Urothelium cell line (cell line): Measurements from ENCODE around the gene TSTD1.
"Not testable (repeated sequence)": the region's sequence is repeated elsewhere in the genome, so short reads cannot be mapped to it uniquely, and the experiment has no call there.

ENCODE experiments used
- DNase-seq: peaks from one replicate; pipeline ENCODE4 v3.0.0; 2011; ENCODE audit warnings: low spot score, mixed read lengths
- FAIRE-seq: peaks from 2 replicates; lab custom pipeline; 2011; peaks lifted over from hg19 to GRCh38; lab: Jason Lieb, UNC

Gene TSTD1

DNA sequence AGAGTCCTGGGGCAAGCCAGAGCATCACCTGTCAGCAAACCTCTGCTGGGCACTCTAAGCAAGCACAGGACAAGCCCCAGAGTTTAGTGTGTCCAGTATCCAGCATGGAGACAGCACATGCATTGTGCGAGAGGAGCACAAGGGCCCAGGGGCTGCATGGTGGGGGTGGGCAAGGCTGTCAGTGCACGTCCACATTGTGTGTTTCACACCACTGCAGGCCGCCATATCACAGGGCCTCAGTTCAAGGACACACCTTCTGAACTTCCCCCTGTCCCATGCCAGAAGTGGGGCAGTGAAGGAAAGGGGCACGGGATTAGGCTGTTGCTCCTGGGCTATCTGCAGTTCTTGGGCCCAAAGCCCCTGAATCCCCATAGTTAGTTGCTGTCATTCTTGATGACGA is 782 bp upstream of the TSTD1 start:
- no peak for FAIRE-seq
- DNase-seq = no peak

DNA sequence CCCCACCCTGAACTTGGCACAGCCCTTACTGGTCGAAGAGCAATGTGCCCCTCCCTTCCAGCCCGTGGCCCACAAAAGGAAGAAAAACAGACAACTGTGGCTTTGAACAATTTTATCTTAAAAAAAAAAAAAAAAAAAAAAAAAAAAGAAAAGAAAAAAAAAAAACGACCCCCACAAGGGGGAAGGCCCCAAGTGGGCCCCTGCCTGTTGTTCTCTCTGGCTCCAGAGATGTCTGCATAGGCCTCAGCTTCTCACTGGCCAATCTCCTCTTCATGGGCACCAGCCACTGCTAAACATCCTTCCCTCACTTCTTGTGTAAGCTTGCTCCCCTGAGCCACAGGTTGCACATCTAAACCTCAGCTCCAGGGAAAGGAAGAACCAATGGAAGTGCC is 386 bp upstream of the TSTD1 start:
- no peak for DNase-seq
- FAIRE-seq = no peak

DNA sequence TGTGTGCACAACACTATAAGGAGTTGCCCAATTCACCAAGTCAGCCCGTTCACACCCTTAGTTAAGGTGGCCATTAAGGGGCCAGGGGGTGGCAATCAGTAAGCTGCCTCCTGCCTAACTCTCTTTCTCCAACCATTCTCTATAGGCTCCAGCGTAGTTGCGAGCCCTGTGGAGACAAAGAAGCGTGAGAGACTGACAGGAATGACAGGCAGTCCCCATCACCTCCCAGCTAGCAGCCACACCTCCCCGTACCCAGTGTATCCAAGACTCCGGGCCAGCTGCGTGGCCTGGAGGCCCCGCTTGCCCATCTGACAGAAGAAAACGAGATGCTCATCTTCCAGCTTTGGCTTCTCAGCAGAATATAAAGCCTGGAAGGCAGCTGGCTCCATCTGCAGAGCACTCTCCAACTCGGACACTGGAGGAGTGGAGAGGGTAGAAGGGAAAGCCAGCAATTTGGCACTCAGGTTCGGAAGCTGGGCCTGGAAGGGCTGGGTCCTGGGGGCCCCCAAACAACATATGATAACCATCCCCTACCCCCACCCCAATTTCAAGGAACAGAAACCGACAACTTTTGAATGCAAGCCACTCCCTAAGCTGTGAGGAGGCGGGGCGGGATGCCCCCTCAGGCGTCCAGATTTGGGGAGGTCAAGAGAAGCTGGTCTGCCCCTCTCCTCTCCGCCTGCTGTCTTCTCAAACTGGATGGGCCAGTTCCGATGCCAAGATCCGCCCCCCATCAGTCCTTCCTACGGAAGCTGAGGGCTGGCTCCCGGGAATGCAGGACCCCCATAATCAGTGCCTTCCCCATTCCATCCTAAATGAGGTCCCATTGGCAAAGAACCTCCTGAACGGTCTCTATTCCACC is 872 bp downstream of the TSTD1 start:
- no peak for DNase-seq

DNA sequence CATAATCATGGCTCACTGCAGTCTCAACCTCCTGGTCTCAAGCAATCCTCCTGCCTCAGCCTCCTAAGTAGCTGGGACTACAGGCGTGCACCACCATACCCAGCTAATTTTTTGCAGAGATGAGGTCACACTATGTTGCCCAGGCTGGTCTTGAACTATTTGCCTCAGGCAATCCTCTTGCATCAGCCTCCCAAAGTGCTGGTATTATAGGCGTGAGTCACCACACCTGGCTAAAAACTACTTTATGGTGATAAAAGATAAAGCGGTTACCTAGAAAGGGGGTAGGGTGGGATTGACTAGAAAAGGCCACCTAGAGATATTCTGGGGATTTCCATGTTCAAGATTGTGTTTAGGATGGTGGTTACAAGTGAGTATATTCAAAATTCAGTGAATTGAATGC is 5.0 kb downstream of the TSTD1 start:
- no peak for FAIRE-seq
- no peak for DNase-seq

More for the DNA sequence above, 872 bp downstream of the TSTD1 start:
- no peak for FAIRE-seq

DNA sequence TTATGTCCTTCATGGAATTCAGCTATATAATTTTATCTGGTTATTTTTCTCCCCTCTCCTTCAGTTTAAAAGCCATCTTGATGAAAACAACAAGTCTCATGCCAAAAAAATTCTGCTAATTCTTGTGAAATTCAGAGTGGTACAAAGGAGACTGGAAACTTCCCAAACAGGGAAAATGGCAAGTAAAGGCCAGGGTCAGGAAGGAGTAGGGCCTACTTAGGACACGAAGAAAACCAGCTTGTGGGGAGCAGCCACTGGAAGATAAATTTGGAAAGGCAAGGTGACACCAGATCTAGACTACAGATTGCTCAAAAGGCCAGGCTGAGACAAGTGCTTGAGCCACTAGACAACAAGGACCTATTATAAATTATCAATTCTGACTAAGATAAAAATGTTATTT is 6.4 kb downstream of the TSTD1 start:
- FAIRE-seq (no peak), DNase-seq (no peak)

DNA sequence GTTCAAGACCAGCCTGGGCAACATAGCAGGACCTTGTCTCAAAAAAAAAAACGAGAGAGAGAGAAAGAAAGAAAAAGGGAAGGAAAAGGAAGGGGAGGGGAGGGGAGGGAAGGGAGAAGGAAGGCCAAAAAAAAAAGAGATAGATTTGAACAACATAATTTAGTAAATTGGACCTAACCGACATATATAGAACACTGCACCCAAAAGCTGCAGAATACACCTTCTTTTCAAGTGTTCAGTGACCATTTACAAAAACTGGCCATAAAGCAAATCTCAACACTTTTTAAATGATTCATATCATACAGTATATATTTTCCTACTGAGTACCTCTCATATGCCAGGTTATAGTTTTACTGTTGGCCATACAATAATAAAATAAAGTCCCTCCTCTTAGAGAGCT is 6.9 kb downstream of the TSTD1 start:
- no peak for FAIRE-seq

DNA sequence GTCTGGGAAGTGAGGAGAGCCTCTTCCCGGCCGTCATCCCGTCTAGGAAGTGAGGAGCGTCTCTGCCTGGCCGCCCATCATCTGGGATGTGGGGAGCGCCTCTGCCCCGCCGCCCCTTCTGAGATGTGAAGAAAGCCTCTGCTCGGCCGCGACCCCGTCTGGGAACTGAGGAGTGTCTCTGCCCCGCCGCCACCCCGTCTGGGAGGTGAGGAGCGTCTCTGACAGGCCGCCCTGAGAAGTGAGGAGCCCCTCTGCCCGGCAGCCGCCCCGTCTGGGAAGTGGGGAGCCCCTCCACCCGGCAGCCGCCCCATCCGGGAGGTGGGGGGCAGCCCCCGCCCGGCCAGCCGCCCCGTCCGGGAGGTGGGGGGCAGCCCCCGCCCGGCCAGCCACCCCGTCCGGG is 9.3 kb downstream of the TSTD1 start:
- not testable (repeated sequence) for FAIRE-seq, DNase-seq

More for the DNA sequence above, 6.9 kb downstream of the TSTD1 start:
- no peak for DNase-seq

DNA sequence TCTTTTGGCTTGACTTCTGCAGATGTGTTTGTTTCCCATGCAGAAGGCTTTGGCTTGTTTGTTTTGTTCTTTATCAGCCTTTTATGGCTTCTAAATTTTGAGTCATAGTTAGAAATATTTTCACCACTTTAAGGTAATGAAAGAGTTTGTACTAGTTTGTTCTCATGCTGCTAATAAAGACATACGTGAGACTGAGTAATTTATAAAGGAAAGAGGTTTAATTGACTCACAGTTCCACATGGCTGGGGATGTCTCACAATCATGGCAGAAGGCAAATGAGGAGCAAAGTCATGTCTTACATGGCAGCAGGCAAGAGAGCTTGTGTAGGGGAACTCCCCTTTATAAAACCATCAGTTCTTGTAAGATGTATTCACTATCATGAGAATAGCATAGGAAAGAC is 11.8 kb downstream of the TSTD1 start:
- DNase-seq, FAIRE-seq: not testable (repeated sequence)

DNA sequence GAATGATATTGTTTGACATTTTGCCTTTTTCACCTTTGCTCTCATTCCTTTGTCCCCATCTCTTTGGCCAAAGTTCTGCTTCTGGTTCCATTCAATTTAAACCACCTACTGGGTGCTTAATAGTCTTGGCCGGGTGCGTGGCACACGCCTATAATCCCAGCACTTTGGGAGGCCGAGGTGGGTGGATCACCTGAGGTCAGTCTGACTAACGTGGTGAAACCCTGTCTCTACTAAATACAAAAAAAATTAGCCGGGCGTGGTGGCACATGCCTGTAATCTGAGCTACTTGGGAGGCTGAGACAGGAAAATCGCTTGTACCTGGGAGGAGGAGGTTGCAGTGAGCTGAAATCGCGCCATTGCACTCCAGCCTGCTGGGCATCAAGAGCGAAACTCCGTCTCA is 16.3 kb downstream of the TSTD1 start:
- not testable (repeated sequence) for DNase-seq, FAIRE-seq

DNA sequence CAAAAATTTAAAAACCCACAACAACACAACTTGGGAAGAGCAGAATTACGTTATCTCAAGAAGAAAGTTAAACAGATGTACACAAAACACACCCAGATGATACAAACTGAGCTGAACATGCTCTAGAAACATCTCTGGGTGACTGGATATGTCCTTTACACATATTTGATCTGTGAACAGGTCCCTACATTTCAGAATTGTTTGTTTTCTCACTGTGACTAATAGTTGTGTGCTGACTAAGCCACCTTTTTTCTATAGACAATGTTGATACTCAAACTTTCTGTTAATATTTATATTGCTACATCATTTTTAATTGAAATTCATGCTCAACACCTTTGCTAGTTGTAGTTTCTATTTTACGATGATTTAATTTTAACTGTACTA is 16.8 kb downstream of the TSTD1 start:
- no peak for DNase-seq
- no peak for FAIRE-seq

DNA sequence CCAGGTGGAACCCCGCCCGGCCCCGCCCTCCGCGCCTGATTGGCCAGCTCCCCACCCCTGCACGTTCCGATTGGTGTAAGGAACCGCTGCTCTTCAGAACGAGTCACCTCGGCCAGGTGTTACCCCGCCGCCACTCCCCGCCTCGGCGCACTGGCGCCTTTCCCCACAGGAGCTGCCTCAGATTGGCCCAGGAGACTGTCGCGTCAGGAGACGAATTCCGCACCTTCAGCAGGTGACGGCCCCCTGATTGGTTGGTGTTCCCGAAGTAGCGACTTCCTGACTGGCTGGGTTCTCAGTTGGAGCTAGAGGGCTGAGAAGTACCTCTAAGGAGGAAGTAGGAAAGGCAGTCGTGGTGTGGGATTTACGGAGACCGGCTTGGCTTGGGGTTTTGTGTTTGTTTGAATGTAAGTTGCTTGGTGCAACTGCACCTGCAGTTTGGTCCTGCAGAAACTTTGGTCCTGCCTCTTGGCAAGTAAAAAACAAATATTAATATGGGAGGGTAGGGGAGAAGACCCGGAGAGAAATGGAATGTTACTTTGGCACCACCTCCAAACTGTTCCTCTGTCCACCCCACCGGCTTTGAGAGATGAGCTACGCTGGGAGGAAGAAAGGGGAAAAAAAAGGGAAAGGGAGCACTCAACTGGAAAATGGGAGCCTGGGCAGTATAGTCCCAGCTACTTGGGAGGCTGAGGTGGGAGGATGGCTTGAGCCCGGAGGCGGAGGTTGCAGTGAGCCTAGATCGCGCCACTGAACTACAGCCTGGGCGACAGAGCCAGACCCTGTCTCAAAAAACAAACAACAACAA is 17.4 kb downstream of the TSTD1 start:
- DNase-seq (no peak), FAIRE-seq (no peak)

DNA sequence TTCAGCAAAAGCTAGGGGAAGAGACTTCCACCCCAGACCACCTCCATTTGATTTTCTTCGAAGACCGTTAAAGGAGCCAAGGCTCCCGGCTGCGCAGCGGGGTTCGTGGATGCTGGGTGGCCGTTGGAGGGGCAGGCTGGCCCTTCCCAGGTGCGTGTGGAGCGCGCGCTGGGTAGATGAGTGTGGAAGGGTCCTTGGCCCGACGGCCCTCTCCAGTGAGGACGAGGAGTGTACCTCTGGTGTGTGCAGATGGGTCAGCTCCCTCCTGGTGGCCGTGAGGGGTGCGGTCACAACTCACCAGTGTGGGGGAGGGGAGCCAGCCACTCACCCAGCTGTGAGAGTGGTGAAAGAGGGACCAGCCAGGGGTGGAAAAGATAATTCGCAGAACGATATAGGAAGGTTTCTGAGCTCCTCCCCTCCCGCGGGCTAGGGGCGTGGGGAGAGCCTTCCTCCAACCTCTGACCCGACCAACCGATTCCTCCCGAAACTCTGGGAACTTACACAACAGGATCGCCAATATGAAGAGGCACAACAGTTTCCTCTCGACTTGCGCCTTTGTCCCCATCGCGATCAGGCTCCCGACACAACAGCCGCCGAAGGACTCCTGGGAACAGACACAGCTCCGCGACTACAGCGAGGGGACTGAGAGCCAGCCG is 18.1 kb downstream of the TSTD1 start, which contains the start of gene F11R:
Gene F11R (minus strand): TSS at position 644 of the 656 bp plus-strand sequence. CDS start 79 bp downstream, at position 565.
- no peak for DNase-seq
- no peak for FAIRE-seq

DNA sequence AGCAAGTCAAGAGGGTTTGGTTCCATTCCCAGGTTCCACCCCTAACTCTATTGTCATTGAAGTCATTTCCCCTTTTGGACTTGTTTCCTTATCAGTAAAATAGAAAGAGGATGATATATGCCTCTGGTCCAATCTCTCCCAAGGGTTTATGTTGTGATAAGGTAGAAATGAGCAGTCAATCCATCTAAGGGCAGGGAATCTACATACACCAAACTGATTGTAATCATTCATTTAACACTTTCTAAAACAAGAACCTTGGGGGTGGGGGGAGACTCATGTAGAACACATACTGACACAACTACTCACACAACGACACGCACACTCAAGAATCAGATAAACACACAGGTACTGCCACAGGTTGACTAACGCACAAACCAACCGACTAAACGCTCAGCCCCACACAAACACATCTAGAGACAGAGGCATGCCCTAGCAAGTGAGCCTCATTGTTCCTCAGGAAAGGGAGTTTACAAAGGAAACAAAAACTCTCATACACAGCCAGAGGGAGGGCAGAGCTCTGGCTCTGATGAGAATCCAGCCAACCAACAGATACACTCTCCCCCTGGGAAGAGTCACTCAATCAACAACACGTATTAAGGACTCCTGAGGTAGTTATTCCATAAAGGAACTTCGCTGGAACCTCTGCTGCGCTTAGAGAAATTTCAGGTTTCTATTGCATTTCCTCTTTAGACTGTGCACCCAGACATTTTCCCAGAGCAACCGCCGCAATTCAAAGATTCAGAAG is 18.8 kb downstream of the TSTD1 start:
- DNase-seq (no peak), FAIRE-seq (no peak)

DNA sequence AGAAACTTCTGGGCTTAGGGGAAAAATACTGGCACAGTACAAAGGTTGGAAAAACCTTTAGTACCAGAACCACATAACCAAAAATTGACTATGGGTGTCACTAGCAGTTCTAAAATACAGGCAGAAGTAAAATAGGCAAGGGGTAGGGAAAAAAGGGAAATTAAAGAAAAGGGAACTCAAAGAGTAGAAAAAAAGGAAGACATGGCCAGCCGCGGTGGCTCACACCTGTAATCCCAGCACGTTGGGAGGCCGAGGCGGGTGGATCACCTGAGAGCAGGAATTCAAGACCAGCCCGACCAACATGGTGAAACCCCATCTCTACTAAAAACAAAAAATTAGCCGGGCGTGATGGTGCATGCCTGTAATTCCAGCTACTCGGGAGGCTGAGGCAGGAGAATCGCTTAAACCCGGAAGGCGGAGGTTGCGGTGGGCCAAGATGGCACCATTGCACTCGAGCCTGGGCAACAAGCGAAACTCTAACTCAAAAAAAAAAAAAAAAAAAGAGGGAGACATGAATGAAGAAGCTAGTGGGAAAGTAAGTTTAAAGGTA is 19.6 kb downstream of the TSTD1 start:
- FAIRE-seq, DNase-seq: not testable (repeated sequence)

DNA sequence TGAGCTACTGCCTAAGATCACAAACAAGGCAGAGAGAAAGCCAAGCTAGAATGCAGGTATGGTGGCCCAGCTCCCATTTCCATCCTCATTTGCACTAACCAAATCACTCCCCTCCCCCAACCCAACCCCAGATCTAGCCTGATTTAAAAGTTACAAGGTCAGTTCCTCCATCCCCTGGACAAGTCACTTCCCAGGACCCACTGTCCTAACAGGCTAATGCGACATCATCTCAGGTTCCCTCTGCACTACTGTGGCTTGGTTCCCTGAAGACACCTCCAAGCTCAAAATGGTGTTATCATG is 20.2 kb downstream of the TSTD1 start:
- DNase-seq (no peak), FAIRE-seq (no peak)

DNA sequence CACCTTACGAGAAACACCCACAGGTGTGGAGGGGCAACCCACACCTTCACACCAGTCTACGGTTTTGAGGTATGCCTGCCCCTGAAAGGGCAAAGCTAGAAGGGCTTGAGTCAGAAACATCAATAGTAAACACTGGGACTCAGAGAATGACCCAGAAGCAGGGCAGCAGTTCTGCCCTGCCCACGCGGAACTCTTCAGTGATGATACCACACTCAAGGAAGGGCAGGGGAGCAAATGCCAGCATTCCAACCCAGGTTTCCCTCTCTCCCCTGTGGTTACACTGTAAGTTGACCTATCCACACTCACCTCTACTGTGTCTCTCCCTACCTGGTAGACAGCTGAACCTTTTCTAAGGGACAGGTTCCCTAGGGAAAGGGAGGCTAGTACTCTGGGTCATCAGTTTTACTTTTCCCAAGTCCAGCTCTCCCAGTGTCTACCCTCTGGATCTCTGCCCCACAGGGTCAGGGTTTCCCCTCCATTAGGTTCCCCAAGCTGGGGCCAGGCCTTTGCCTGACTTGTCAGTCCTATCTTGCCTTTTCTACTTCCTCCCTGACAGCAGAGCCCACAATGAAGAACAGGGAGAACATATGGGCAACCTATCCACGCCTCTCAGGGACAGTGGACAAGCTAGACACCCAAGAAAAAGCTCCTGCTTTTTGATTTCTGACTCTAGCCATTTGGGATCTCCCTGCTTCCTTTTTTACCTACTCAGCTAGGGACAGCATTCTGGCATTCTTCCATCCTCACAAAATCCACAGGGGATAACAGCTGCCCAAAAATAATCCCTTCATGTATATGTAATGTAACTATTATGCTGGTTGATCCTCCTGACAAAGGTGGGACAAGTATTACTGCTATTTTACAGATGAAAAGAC is 20.8 kb downstream of the TSTD1 start:
- FAIRE-seq = no peak
- DNase-seq = no peak

DNA sequence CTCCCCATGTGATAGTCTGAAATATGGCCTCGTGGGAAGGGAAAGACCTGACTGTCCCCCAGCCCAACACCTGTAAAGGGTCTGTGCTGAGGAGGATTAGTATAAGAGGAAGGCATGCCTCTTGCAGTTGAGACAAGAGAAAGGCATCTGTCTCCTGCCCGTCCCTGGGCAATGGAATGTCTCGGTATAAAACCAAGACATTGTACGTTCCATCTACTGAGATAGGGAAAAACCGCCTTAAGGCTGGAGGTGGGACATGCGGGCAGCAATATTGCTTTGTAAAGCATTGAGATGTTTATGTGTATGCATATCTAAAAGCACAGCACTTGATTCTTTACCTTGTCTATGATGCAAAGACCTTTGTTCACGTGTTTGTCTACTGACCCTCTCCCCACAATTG is 21.6 kb downstream of the TSTD1 start:
- DNase-seq, FAIRE-seq: not testable (repeated sequence)

DNA sequence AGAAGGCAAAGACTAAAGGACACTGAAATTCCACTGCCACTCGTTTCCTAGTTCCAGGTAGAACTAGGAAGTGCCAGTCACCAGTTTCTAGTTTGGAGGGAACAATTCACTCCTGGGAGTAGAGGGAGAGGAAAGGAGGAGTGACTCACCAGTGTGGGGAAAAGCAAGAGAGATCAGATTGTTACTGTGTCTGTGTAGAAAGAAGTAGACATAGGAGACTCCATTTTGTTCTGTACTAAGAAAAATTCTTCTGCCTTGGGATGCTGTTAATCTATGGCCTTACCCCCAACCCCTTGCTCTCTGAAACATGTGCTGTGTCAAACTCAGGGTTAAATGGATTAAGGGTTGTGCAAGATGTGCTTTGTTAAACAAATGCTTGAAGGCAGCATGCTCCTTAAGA is 22.1 kb downstream of the TSTD1 start:
- FAIRE-seq, DNase-seq: not testable (repeated sequence)

DNA sequence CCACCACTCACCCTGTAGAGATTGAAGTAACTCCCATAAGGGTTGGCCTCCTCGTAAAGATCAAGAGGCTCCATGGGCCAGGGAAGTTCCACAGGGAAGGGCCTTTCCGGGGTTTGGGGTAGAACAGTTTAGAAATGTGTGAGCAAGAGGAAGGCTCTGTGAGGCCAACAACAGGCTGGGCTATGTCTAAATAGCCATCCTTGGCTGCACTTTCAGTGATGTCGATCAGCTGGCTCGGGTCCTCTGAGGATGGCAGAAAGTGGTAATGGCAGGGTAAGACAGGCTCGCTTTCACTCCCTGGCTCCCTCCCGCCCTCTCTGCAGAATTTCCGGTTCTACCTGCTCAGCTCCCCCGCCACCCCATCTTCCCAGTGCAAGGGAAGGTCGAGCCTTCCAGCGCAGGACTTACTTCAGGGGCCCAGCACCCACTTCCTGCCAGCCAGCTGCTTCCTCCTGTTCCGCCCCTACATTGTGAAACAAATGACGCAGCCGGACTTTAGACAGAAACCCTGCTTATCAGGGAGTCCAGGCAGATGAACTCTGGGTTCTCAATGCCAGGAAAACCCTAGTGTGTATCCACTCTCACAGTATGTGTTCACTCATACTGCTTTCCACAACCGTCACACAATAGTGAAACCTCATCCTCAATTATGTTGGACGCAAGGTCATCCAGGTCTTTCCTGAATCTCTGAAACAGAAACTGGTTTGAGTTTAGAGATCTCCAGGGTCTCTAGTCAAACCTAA is 25.1 kb downstream of the TSTD1 start:
- FAIRE-seq (no peak), DNase-seq (no peak)
